ENCODE measurements around the gene ANKHD1. TPM values are rescaled to one million over a fixed set of nuclear protein-coding genes. Genes with fewer than 3 reads are reported as not detected.
A peak's percentile ranks its signal among the peaks of the same experiment; 100 is the strongest.
"Not testable (repeated sequence)": the region's sequence is repeated elsewhere in the genome, so short reads cannot be mapped to it uniquely, and the experiment has no call there.

ANKHD1 gene
- total RNA-seq, 4 donors from 2014 or later: 51.3 to 93.6 (median 72.7) TPM

DNA sequence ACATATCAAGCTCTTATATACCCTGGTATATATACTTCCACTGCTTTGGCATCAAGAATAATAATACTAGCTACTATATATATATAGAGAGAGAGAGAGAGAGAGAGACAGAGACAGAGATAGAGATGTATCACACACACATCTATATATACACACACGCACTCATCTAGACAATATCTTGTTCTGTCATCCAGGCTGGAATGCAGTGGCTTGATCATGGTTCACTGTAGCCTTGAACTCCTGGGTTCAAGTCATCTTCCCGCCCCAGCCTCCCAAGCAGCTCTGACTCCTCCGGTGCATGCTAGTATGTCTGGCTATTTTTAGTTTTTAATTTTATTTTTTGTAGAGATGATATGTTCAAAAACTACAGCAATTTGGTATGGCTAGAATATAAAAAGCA lies 22.5 kb downstream of the ANKHD1 start:
- in situ Hi-C loops (cut with MboI; ENCODE audit: low sequenced_read_pairs in 4 of 4) (loop anchor here in 1 of 4 donors (25.0 kb wide), 1 partner anchor 238 kb away; the partner anchor contains the start of genes DND1 and WDR55), intact Hi-C loops (cut with DNase I; ENCODE audit: low total_unique reads) (no loop called here)
- no peaks in the 10 kb centered on the region for H3K36me3 ChIP-seq
- DNase-seq (no peak), ATAC-seq (no peak)
- no peak overlapping the region for H3K27ac ChIP-seq
- no peaks in the 10 kb centered on the region for H3K9me3 ChIP-seq
- TF ChIP-seq, protein P1, sequence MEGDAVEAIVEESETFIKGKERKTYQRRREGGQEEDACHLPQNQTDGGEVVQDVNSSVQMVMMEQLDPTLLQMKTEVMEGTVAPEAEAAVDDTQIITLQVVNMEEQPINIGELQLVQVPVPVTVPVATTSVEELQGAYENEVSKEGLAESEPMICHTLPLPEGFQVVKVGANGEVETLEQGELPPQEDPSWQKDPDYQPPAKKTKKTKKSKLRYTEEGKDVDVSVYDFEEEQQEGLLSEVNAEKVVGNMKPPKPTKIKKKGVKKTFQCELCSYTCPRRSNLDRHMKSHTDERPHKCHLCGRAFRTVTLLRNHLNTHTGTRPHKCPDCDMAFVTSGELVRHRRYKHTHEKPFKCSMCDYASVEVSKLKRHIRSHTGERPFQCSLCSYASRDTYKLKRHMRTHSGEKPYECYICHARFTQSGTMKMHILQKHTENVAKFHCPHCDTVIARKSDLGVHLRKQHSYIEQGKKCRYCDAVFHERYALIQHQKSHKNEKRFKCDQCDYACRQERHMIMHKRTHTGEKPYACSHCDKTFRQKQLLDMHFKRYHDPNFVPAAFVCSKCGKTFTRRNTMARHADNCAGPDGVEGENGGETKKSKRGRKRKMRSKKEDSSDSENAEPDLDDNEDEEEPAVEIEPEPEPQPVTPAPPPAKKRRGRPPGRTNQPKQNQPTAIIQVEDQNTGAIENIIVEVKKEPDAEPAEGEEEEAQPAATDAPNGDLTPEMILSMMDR (IDR thresholded peaks at IDR 0.05 in 4 of 5, conservative IDR thresholded peaks at IDR 0.05 in 1 of 5): no peak
- TF ChIP-seq POLR2A (IDR thresholded peaks at IDR 0.05): no peak
- H3K27me3 ChIP-seq: no peaks in the 10 kb centered on the region
- H3K4me3 ChIP-seq: no peak overlapping the region
- peaks cover 39 to 40% of the 10 kb centered on the region in 2 donors for H3K4me1 ChIP-seq

DNA sequence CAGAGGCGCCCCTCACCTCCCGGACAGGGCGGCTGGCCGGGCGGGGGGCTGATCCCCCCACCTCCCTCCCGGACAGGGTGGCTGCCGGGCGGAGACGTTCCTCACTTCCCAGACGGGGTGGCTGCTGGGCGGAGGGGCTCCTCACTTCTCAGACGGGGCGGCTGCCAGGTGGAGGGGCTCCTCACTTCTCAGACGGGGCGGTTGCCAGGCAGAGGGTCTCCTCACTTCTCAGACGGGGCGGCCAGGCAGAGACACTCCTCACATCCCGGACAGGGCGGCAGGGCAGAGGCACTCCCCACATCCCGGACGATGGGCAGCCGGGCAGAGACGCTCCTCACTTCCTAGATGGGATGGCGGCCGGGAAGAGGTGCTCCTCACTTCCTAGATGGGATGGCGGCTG lies 26.1 kb downstream of the ANKHD1 start:
- in situ Hi-C loops (cut with MboI; ENCODE audit: low sequenced_read_pairs in 4 of 4); intact Hi-C loops (cut with DNase I; ENCODE audit: low total_unique reads): not testable (repeated sequence)

DNA sequence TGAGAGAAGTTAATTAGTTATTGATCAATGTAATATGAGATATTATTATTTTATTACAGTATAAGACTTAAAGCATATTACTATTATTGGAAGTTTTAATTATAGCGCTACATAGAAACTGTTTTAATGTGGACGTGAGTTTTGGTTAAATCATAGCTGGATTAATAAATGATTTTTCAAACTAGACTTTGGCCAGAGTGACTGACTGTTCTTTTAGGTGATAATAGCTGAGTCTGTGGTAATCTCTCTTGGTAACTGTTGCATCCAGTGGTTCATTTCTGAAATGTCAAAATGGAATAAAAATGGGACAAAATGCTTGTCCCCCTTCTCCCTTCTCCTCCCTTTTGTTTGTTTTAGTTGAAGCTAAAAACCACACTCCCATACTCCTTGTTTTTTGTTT lies 28.1 kb downstream of the ANKHD1 start:
- DNase-seq (no peak), ATAC-seq (no peak)
- no peaks in the 10 kb centered on the region for H3K36me3 ChIP-seq
- intact Hi-C loops (cut with DNase I; ENCODE audit: low total_unique reads) (no loop called here), in situ Hi-C loops (cut with MboI; ENCODE audit: low sequenced_read_pairs in 4 of 4) (no loop called here)
- TF ChIP-seq, protein P1 (IDR thresholded peaks at IDR 0.05 in 4 of 5, conservative IDR thresholded peaks at IDR 0.05 in 1 of 5): no peak
- TF ChIP-seq POLR2A (IDR thresholded peaks at IDR 0.05): no peak
- no peak overlapping the region for H3K27ac ChIP-seq
- H3K4me1 ChIP-seq: peaks cover 15 to 22% of the 10 kb centered on the region in 2 donors
- no peak overlapping the region for H3K4me3 ChIP-seq
- no peaks in the 10 kb centered on the region for H3K27me3 ChIP-seq
- no peaks in the 10 kb centered on the region for H3K9me3 ChIP-seq

More for the DNA sequence above, 26.1 kb downstream of the ANKHD1 start:
- not testable (repeated sequence) for H3K27ac ChIP-seq, H3K9me3 ChIP-seq, H3K36me3 ChIP-seq, H3K4me3 ChIP-seq, H3K27me3 ChIP-seq, DNase-seq, ATAC-seq
- H3K4me1 ChIP-seq: peaks cover 32 to 36% of the 10 kb centered on the region in 2 donors

DNA sequence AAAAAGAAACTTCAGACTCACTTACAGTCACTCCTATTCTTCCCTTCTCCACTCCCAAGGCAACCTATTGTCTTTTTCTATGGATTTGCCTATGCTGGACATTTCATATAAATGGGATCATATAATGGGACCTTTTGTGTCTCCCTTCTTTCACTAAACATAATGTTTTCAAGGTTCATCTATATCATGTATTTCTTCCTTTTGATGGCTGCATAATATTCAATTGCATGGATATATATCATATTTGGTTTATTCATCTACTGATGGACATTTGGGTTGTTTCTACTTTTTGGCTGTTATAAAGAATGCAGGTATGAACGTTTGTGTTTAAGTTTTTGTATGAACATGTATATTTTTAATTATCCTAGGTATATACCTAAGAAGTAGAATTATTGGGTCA lies 30.6 kb downstream of the ANKHD1 start:
- H3K9me3 ChIP-seq: no peaks in the 10 kb centered on the region
- H3K27ac ChIP-seq: peak overlapping the region in 3 of 4 donors; percentile 51 to 70 (median 69)
- no peaks in the 10 kb centered on the region for H3K36me3 ChIP-seq
- ATAC-seq (no peak), DNase-seq (no peak)
- H3K4me3 ChIP-seq: no peak overlapping the region
- no peak for TF ChIP-seq POLR2A (IDR thresholded peaks at IDR 0.05)
- TF ChIP-seq, protein P1 (IDR thresholded peaks at IDR 0.05 in 4 of 5, conservative IDR thresholded peaks at IDR 0.05 in 1 of 5): no peak
- no peaks in the 10 kb centered on the region for H3K27me3 ChIP-seq
- in situ Hi-C loops (cut with MboI; ENCODE audit: low sequenced_read_pairs in 4 of 4) (no loop called here), intact Hi-C loops (cut with DNase I; ENCODE audit: low total_unique reads) (no loop called here)
- H3K4me1 ChIP-seq: peaks cover 5 to 24% of the 10 kb centered on the region in 2 donors

DNA sequence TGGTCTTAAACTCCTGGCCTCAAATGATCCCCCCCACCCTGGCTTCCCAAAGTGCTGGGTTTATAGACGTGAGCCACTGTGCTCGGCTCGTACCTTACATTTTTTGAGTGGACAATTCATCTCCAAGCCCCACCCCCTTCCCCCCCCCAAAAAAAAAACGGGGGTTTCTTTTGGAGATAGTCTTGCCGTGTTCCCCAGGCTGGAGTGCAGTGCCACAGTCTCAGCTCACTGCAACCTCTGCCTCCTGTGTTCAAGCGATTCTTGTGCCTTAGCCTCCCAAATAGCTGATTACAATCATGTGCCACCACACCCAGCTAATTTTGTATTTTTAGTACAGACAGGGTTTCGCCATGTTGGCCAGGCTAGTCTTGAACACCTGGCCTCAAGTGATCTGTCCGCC lies 31.3 kb downstream of the ANKHD1 start:
- in situ Hi-C loops (cut with MboI; ENCODE audit: low sequenced_read_pairs in 4 of 4) (no loop called here), intact Hi-C loops (cut with DNase I; ENCODE audit: low total_unique reads) (no loop called here)
- TF ChIP-seq, protein P1 (IDR thresholded peaks at IDR 0.05 in 4 of 5, conservative IDR thresholded peaks at IDR 0.05 in 1 of 5): no peak
- peak in 1 of 2 donors; percentile 10 for TF ChIP-seq POLR2A (IDR thresholded peaks at IDR 0.05)

DNA sequence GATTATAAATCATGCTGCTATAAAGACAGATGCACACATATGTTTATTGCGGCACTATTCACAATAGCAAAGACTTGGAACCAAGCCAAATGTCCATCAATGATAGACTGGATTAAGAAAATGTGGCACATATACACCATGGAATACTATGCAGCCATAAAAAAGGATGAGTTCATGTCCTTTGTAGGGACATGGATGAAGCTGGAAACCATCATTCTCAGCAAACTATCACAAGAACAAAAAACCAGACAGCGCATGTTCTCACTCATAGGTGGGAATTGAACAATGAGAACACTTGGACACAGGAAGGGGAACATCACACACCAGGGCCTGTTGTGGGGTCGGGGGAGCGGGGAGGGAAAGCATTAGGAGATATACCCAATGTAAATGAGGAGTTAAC lies 55.7 kb downstream of the ANKHD1 start:
- H3K4me1 ChIP-seq; DNase-seq; intact Hi-C loops (cut with DNase I; ENCODE audit: low total_unique reads); ATAC-seq; H3K4me3 ChIP-seq; H3K27ac ChIP-seq; H3K9me3 ChIP-seq; H3K27me3 ChIP-seq: not testable (repeated sequence)
- in situ Hi-C loops (cut with MboI; ENCODE audit: low sequenced_read_pairs in 4 of 4): loop anchor here in 1 of 4 donors (10.0 kb wide), 1 partner anchor 47 kb away; no protein-coding TSS in a partner anchor
- peaks cover 3 to 27% of the 10 kb centered on the region in 2 donors for H3K36me3 ChIP-seq

More for the DNA sequence above, 31.3 kb downstream of the ANKHD1 start:
- no peaks in the 10 kb centered on the region for H3K36me3 ChIP-seq
- DNase-seq: peak; percentile 4 to 18
- no peaks in the 10 kb centered on the region for H3K27me3 ChIP-seq
- H3K27ac ChIP-seq: peak overlapping the region; percentile 33 to 70 (median 60)
- H3K4me3 ChIP-seq: no peak overlapping the region
- no peaks in the 10 kb centered on the region for H3K9me3 ChIP-seq
- peaks cover 5 to 24% of the 10 kb centered on the region in 2 donors for H3K4me1 ChIP-seq
- peak; percentile 46 to 62 for ATAC-seq

Measured in gastrocnemius medialis (tissue), 4 donors.